ENCODE results near the gene TRIM32. TPM values are rescaled to one million over a fixed set of nuclear protein-coding genes. Genes with fewer than 3 reads are reported as not detected.

The TRIM32 gene
- total RNA-seq, 4 donors from 2014 or later: 4.1 to 40.2 (median 12.7) TPM

- no peak overlapping the region for H3K27ac ChIP-seq
- H3K9me3 ChIP-seq: no peaks in the 10 kb centered on the region
- H3K4me1 ChIP-seq: no peaks in the 10 kb centered on the region
- TF ChIP-seq EP300 (IDR thresholded peaks at IDR 0.05; ENCODE audit: low read depth): no peak
- no peak for TF ChIP-seq POLR2AphosphoS5 (IDR thresholded peaks at IDR 0.05)
- no peak for TF ChIP-seq CTCF (IDR thresholded peaks at IDR 0.05)
- TF ChIP-seq POLR2A (IDR thresholded peaks at IDR 0.05): no peak
- intact Hi-C loops (cut with DNase I; ENCODE audit: low total_unique reads) (no loop called here), in situ Hi-C loops (cut with MboI; ENCODE audit: low pct_ligation_motif_present in 1 of 4, low pct_unique_long_range_greater_than_20kb in 1 of 4, low sequenced_read_pairs in 3 of 4) (loop anchor here in 2 of 4 donors (10.0 to 25.0 kb wide), 2 partner anchors 481 to 1049 kb away; partner anchors contain the start of gene PAPPA (in 1 of the 2))
- no peaks in the 10 kb centered on the region for H3K36me3 ChIP-seq
- no peak for DNase-seq
- WGBS, 2 donors (ENCODE audit: low coverage in 1 of 2): 80 to 86% methylated on average over 1 of the region's 1 CpG
- no peak overlapping the region for H3K4me3 ChIP-seq
- no peaks in the 10 kb centered on the region for H3K27me3 ChIP-seq
These were observed 43.4 kb upstream of the TRIM32 start for GRCh38 chr9:116643691-116644090.

DNA sequence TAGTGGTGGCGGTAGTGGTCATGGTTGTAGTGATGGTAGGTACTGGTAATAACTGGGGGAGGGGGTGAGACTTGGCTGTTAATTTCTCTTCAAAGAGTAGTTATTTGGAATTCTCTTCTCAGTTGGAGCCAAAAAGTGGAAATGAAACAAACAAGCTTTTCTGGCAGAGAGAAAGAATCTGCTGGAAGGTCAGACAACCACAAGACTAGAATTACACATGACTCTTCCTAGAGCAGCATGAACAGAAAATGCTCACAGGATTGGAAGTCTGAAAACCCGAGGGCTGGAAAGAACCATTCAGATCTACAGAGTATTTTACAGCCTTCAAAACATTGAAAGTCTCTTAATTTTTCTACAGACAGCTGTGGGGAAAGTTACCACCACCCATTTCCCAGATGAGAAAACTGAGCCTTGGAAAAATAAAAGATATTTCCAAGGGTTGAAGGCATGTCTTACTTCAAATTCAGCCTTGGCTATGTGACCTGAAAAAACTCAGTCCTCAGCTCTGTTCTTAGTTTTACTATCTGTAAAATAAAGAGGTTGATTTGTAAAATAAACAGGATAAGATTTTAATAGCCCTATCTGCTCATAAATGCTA is 42.9 kb upstream of the TRIM32 start:
- intact Hi-C loops (cut with DNase I; ENCODE audit: low total_unique reads): no loop called here
- WGBS, 2 donors (ENCODE audit: low coverage in 1 of 2): 79 to 80% methylated on average over 1 to 2 of the region's 2 CpGs
- no peak overlapping the region for H3K27ac ChIP-seq

DNA sequence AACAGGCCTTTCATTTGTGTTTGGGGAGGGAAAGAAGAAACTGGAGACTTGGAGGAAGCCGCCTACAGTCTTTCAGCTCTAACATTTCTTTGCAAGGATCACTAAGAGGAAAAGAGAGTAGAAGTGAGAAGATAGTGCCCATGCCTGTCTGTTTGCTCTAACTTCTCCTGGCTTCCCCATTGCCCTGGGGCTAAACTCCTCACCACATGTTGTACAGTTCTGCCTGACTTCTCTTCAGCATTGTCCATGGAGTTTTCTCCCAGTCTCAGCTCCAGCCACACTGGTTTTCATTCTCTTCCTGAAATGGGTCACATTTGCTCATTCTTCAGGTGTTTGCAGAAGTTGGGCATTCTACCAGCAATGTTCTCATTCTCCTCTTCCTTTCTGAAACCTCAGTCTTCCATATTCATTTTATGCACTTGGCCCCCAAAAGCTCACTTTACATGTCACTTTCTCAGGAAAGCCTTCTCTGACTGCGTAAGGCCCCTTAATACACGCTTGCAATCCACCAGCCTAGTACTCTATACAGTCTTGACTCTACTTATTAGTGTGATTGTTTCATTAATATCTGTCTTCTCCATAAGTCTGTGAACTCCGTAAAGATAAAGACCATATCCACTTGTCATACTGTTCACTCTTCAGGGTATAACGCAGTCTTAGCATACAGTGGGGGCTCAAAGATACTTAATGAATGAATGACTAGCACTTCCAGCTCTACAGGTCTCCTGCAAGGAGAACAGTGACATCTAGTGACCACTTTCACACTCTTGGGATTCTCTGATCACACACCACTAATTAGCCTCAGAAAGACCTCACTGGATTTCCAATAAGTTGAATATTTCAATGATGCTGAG is 40.2 kb upstream of the TRIM32 start:
- Histone ChIP-seq H3K9me3 (no peaks in the 10 kb centered on the region), H3K27me3 (no peaks in the 10 kb centered on the region), H3K4me3 (no peak overlapping the region), H3K4me1 (no peaks in the 10 kb centered on the region), H3K27ac (no peak overlapping the region), H3K36me3 (no peaks in the 10 kb centered on the region)
- WGBS, 2 donors (ENCODE audit: low coverage in 1 of 2): 82 to 100% methylated on average over 2 to 5 of the region's 5 CpGs
- intact Hi-C loops (cut with DNase I; ENCODE audit: low total_unique reads) (no loop called here), in situ Hi-C loops (cut with MboI; ENCODE audit: low pct_ligation_motif_present in 1 of 4, low pct_unique_long_range_greater_than_20kb in 1 of 4, low sequenced_read_pairs in 3 of 4) (loop anchor here in 2 of 4 donors (10.0 to 25.0 kb wide), 2 partner anchors 485 to 1052 kb away; partner anchors contain the start of gene PAPPA (in 1 of the 2))
- no peak for DNase-seq
- TF ChIP-seq CTCF (IDR thresholded peaks at IDR 0.05) (peak; percentile 32 to 50 (median 43)), POLR2A (IDR thresholded peaks at IDR 0.05) (no peak)

More for the DNA sequence above, 42.9 kb upstream of the TRIM32 start:
- no peaks in the 10 kb centered on the region for H3K4me1 ChIP-seq
- no peak overlapping the region for H3K4me3 ChIP-seq
- H3K27me3 ChIP-seq: no peaks in the 10 kb centered on the region
- in situ Hi-C loops (cut with MboI; ENCODE audit: low pct_ligation_motif_present in 1 of 4, low pct_unique_long_range_greater_than_20kb in 1 of 4, low sequenced_read_pairs in 3 of 4): loop anchor here in 2 of 4 donors (10.0 to 25.0 kb wide), 2 partner anchors 482 to 1049 kb away; partner anchors contain the start of gene PAPPA (in 1 of the 2)
- no peak for DNase-seq
- H3K36me3 ChIP-seq: no peaks in the 10 kb centered on the region
- TF ChIP-seq EP300 (IDR thresholded peaks at IDR 0.05; ENCODE audit: low read depth) (no peak), POLR2AphosphoS5 (IDR thresholded peaks at IDR 0.05) (no peak), CTCF (IDR thresholded peaks at IDR 0.05) (no peak), POLR2A (IDR thresholded peaks at IDR 0.05) (no peak)
- no peaks in the 10 kb centered on the region for H3K9me3 ChIP-seq

DNA sequence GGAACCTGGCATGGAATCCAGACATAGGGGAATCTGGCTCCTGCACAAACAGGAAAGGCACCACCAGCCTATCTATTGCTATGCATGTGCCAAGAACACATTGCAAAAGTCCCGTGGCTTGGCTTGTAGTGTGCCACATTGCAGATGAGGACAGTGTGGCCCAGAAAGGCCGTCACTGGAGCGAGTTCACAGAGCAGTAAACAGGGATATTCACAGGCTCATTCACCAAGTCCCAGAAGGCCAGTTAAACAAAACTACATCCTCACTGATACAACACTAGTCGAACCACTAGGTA is 39.6 kb upstream of the TRIM32 start:
- Histone ChIP-seq H3K27me3 (no peaks in the 10 kb centered on the region), H3K36me3 (no peaks in the 10 kb centered on the region), H3K9me3 (no peaks in the 10 kb centered on the region), H3K4me3 (no peak overlapping the region), H3K4me1 (no peaks in the 10 kb centered on the region), H3K27ac (no peak overlapping the region)
- in situ Hi-C loops (cut with MboI; ENCODE audit: low pct_ligation_motif_present in 1 of 4, low pct_unique_long_range_greater_than_20kb in 1 of 4, low sequenced_read_pairs in 3 of 4): loop anchor here in 2 of 4 donors (10.0 to 25.0 kb wide), 2 partner anchors 485 to 1053 kb away; partner anchors contain the start of gene PAPPA (in 1 of the 2)
- DNase-seq: no peak
- 58 to 93% methylated on average over 3 to 4 of the region's 4 CpGs for WGBS, 2 donors (ENCODE audit: low coverage in 1 of 2)
- no peak for TF ChIP-seq POLR2A (IDR thresholded peaks at IDR 0.05)
- intact Hi-C loops (cut with DNase I; ENCODE audit: low total_unique reads): no loop called here

Data from transverse colon (tissue), 4 donors.